IgD-negative memory B cell (primary cell): ENCODE data around the gene BCL2. TPM values are rescaled to one million over a fixed set of nuclear protein-coding genes. Genes with fewer than 3 reads are reported as not detected.
A peak's percentile ranks its signal among the peaks of the same experiment; 100 is the strongest.

Experiments
- H3K27ac Mint-ChIP-seq, 3 donors: one replicate each; pipeline ENCODE4 v1.8.0; 2020 to 2022; ENCODE audit warnings: mild to moderate bottlenecking in 3 of 3, mixed read lengths in 3 of 3, moderate library complexity in 1 of 3
- H3K27me3 Mint-ChIP-seq: one replicate; pipeline ENCODE4 v1.8.0; 2021; ENCODE audit warnings: mixed read lengths
- H3K36me3 Mint-ChIP-seq: one replicate; pipeline ENCODE4 v1.8.0; 2020; ENCODE audit warnings: mild to moderate bottlenecking, mixed read lengths
- H3K4me1 Mint-ChIP-seq, 3 donors: one replicate each; pipeline ENCODE4 v1.8.0; 2020 to 2022; ENCODE audit warnings: mixed read lengths in 3 of 3, mild to moderate bottlenecking in 1 of 3
- H3K4me3 Mint-ChIP-seq, 4 donors: one replicate each; pipeline ENCODE4 v1.8.0; 2020 to 2022; ENCODE audit warnings: mild to moderate bottlenecking in 4 of 4, mixed read lengths in 4 of 4, moderate library complexity in 3 of 4
- H3K9me3 Mint-ChIP-seq, 3 donors: one replicate each; pipeline ENCODE4 v1.8.0; 2020 to 2021; ENCODE audit warnings: mixed read lengths in 3 of 3, mild to moderate bottlenecking in 1 of 3
- polyA plus RNA-seq: library from polyadenylated mRNA; unstranded; fragments of 300-500 nt; fragmentation: Illumina TruSeq; gene quantifications from one replicate; pipeline ENCODE4 v1.2.3, GENCODE V29; 2021

BCL2 gene
- polyA plus RNA-seq, 1 donor from 2014 or later, result 36.2 TPM

- peaks cover 17 to 19% (median 17%) of the 10 kb centered on the region in 3 donors for H3K4me1 Mint-ChIP-seq
- H3K4me3 Mint-ChIP-seq, result no peak overlapping the region
- no peak overlapping the region for H3K27ac Mint-ChIP-seq
These were observed 214.7 kb downstream of the BCL2 start for GRCh38 chr18:63104868-63105267.

GRCh38 chr18:63102941-63103744 is 216.4 kb downstream of the BCL2 start:
- Mint-ChIP-seq H3K9me3 (no peaks in the 10 kb centered on the region), H3K4me3 (peak overlapping the region in 1 of 4 donors; percentile 24), H3K4me1 (peaks cover 22 to 30% (median 23%) of the 10 kb centered on the region in 3 donors), H3K27me3 (peaks cover 8% of the 10 kb centered on the region), H3K36me3 (no peaks in the 10 kb centered on the region), H3K27ac (no peak overlapping the region)

More at GRCh38 chr18:63104868-63105267, 214.7 kb downstream of the BCL2 start:
- Mint-ChIP-seq H3K36me3 (peaks cover 3% of the 10 kb centered on the region), H3K9me3 (no peaks in the 10 kb centered on the region), H3K27me3 (peaks cover 7% of the 10 kb centered on the region)

GRCh38 chr18:63100630-63101055 is 218.9 kb downstream of the BCL2 start:
- peaks cover 5 to 12% (median 6%) of the 10 kb centered on the region in 3 donors for H3K4me1 Mint-ChIP-seq
- H3K36me3 Mint-ChIP-seq, result peaks cover 3% of the 10 kb centered on the region
- no peak overlapping the region for H3K4me3 Mint-ChIP-seq
- peaks cover 11% of the 10 kb centered on the region for H3K27me3 Mint-ChIP-seq
- H3K9me3 Mint-ChIP-seq, result no peaks in the 10 kb centered on the region
- H3K27ac Mint-ChIP-seq, result peak overlapping the region in 1 of 3 donors; percentile 36

GRCh38 chr18:63099848-63100629 is 219.5 kb downstream of the BCL2 start:
- Mint-ChIP-seq H3K9me3 (no peaks in the 10 kb centered on the region), H3K27me3 (peaks cover 11% of the 10 kb centered on the region), H3K27ac (no peak overlapping the region), H3K36me3 (peaks cover 3% of the 10 kb centered on the region), H3K4me1 (peaks cover 5 to 11% (median 6%) of the 10 kb centered on the region in 3 donors), H3K4me3 (peak overlapping the region in 1 of 4 donors; percentile 60)

GRCh38 chr18:63099091-63099840 is 220.3 kb downstream of the BCL2 start:
- H3K9me3 Mint-ChIP-seq, result no peaks in the 10 kb centered on the region
- peaks cover 3% of the 10 kb centered on the region for H3K36me3 Mint-ChIP-seq
- peak overlapping the region in 1 of 4 donors; percentile 36 for H3K4me3 Mint-ChIP-seq
- peaks cover 5 to 11% (median 6%) of the 10 kb centered on the region in 3 donors for H3K4me1 Mint-ChIP-seq
- H3K27ac Mint-ChIP-seq, result no peak overlapping the region
- peaks cover 11% of the 10 kb centered on the region for H3K27me3 Mint-ChIP-seq

GRCh38 chr18:63098018-63098981 is 221.3 kb downstream of the BCL2 start:
- peaks cover 5 to 13% (median 11%) of the 10 kb centered on the region in 3 donors for H3K4me1 Mint-ChIP-seq
- no peaks in the 10 kb centered on the region for H3K9me3 Mint-ChIP-seq
- peak overlapping the region in 2 of 3 donors; percentile 37 to 41 for H3K27ac Mint-ChIP-seq
- peak overlapping the region in 1 of 4 donors; percentile 5 for H3K4me3 Mint-ChIP-seq
- H3K36me3 Mint-ChIP-seq, result peaks cover 3% of the 10 kb centered on the region
- H3K27me3 Mint-ChIP-seq, result peaks cover 11% of the 10 kb centered on the region

GRCh38 chr18:63097178-63097577 is 222.4 kb downstream of the BCL2 start:
- Mint-ChIP-seq H3K36me3 (peaks cover 3% of the 10 kb centered on the region), H3K4me1 (peaks cover 5 to 13% (median 11%) of the 10 kb centered on the region in 3 donors)

GRCh38 chr18:63096327-63096874 is 223.2 kb downstream of the BCL2 start:
- H3K27ac Mint-ChIP-seq, result no peak overlapping the region
- H3K36me3 Mint-ChIP-seq, result peaks cover 3% of the 10 kb centered on the region

More at GRCh38 chr18:63097178-63097577, 222.4 kb downstream of the BCL2 start:
- Mint-ChIP-seq H3K27ac (peak overlapping the region in 1 of 3 donors; percentile 42), H3K9me3 (no peaks in the 10 kb centered on the region), H3K27me3 (peaks cover 11% of the 10 kb centered on the region), H3K4me3 (no peak overlapping the region)

GRCh38 chr18:63095768-63096167 is 223.8 kb downstream of the BCL2 start:
- Mint-ChIP-seq H3K27ac (no peak overlapping the region), H3K4me1 (peaks cover 5 to 13% (median 11%) of the 10 kb centered on the region in 3 donors), H3K27me3 (peaks cover 6% of the 10 kb centered on the region), H3K4me3 (no peak overlapping the region), H3K9me3 (no peaks in the 10 kb centered on the region), H3K36me3 (peaks cover 3% of the 10 kb centered on the region)

More at GRCh38 chr18:63096327-63096874, 223.2 kb downstream of the BCL2 start:
- peaks cover 5 to 13% (median 11%) of the 10 kb centered on the region in 3 donors for H3K4me1 Mint-ChIP-seq
- no peaks in the 10 kb centered on the region for H3K9me3 Mint-ChIP-seq
- H3K4me3 Mint-ChIP-seq, result no peak overlapping the region
- H3K27me3 Mint-ChIP-seq, result peaks cover 7% of the 10 kb centered on the region

- no peak overlapping the region for H3K4me3 Mint-ChIP-seq
These were observed 227.8 kb downstream of the BCL2 start for GRCh38 chr18:63091671-63092364.

GRCh38 chr18:63090334-63090733 is 229.2 kb downstream of the BCL2 start:
- Mint-ChIP-seq H3K4me1 (peaks cover 0 to 7% (median 0%) of the 10 kb centered on the region in 3 donors), H3K27me3 (peaks cover 14% of the 10 kb centered on the region), H3K27ac (no peak overlapping the region), H3K36me3 (no peaks in the 10 kb centered on the region), H3K4me3 (no peak overlapping the region), H3K9me3 (peaks cover 0 to 2% (median under 1%) of the 10 kb centered on the region in 3 donors)

More at GRCh38 chr18:63091671-63092364, 227.8 kb downstream of the BCL2 start:
- H3K36me3 Mint-ChIP-seq, result peaks cover 3% of the 10 kb centered on the region
- no peaks in the 10 kb centered on the region for H3K9me3 Mint-ChIP-seq
- H3K4me1 Mint-ChIP-seq, result peaks cover 0 to 7% (median 0%) of the 10 kb centered on the region in 3 donors
- H3K27ac Mint-ChIP-seq, result no peak overlapping the region
- H3K27me3 Mint-ChIP-seq, result peaks cover 12% of the 10 kb centered on the region

GRCh38 chr18:63089041-63089440 is 230.5 kb downstream of the BCL2 start:
- Mint-ChIP-seq H3K4me1 (peaks cover 0 to 5% (median 0%) of the 10 kb centered on the region in 3 donors), H3K27me3 (peaks cover 15% of the 10 kb centered on the region), H3K27ac (no peak overlapping the region), H3K9me3 (peaks cover 0 to 3% (median 3%) of the 10 kb centered on the region in 3 donors), H3K36me3 (no peaks in the 10 kb centered on the region), H3K4me3 (no peak overlapping the region)

- H3K36me3 Mint-ChIP-seq, result no peaks in the 10 kb centered on the region
- H3K9me3 Mint-ChIP-seq, result peaks cover 0 to 3% (median 3%) of the 10 kb centered on the region in 3 donors
- no peak overlapping the region for H3K4me3 Mint-ChIP-seq
- peaks cover 15% of the 10 kb centered on the region for H3K27me3 Mint-ChIP-seq
- H3K27ac Mint-ChIP-seq, result no peak overlapping the region
- no peaks in the 10 kb centered on the region for H3K4me1 Mint-ChIP-seq
These were observed 231.3 kb downstream of the BCL2 start for GRCh38 chr18:63088262-63088661.
